Measurements from ENCODE around the gene MBTD1. TPM values are rescaled to one million over a fixed set of nuclear protein-coding genes. Genes with fewer than 3 reads are reported as not detected.

Gene MBTD1
- total RNA-seq, 2 donors from 2014 or later = 6.9 to 18.3 TPM

- no peak for ATAC-seq (ENCODE audit: insufficient number of reproducible peaks, low FRiP score, low read depth)
- no peak for TF ChIP-seq CTCF (IDR thresholded peaks at IDR 0.05)
- DNase-seq (ENCODE audit: low spot score) = no peak
- Histone ChIP-seq H3K4me1 (ENCODE audit: control insufficient read depth in 1 of 2, low read depth in 2 of 2) (peaks cover 4 to 7% of the 10 kb centered on the region in 2 donors), H3K9me3 (no peaks in the 10 kb centered on the region), H3K27me3 (replicated peaks; ENCODE audit: insufficient read depth) (no peaks in the 10 kb centered on the region), H3K27ac (no peak overlapping the region), H3K36me3 (peaks cover 14% of the 10 kb centered on the region), H3K4me3 (no peak overlapping the region)
Measured at GRCh38 chr17:51161541-51161940, 98.3 kb downstream of the MBTD1 start.

GRCh38 chr17:51159604-51160003 is 100.2 kb downstream of the MBTD1 start:
- ATAC-seq (ENCODE audit: insufficient number of reproducible peaks, low FRiP score, low read depth) (no peak), DNase-seq (ENCODE audit: low spot score) (no peak)
- H3K36me3 ChIP-seq = peaks cover 14% of the 10 kb centered on the region
- no peak overlapping the region for H3K27ac ChIP-seq
- H3K9me3 ChIP-seq = no peaks in the 10 kb centered on the region
- peaks cover 0 to 3% of the 10 kb centered on the region in 2 donors for H3K4me1 ChIP-seq (ENCODE audit: control insufficient read depth in 1 of 2, low read depth in 2 of 2)
- no peak overlapping the region for H3K4me3 ChIP-seq
- H3K27me3 ChIP-seq (replicated peaks; ENCODE audit: insufficient read depth) = no peaks in the 10 kb centered on the region
- TF ChIP-seq CTCF (IDR thresholded peaks at IDR 0.05) = no peak

- TF ChIP-seq CTCF (IDR thresholded peaks at IDR 0.05) = no peak
- Histone ChIP-seq H3K36me3 (no peaks in the 10 kb centered on the region), H3K27me3 (replicated peaks; ENCODE audit: insufficient read depth) (no peaks in the 10 kb centered on the region), H3K27ac (no peak overlapping the region), H3K9me3 (no peaks in the 10 kb centered on the region), H3K4me3 (no peak overlapping the region), H3K4me1 (ENCODE audit: control insufficient read depth in 1 of 2, low read depth in 2 of 2) (peaks cover 0 to 22% of the 10 kb centered on the region in 2 donors)
- DNase-seq (ENCODE audit: low spot score) (no peak), ATAC-seq (ENCODE audit: insufficient number of reproducible peaks, low FRiP score, low read depth) (no peak)
Measured at GRCh38 chr17:51155416-51155815, 104.4 kb downstream of the MBTD1 start.

- no peaks in the 10 kb centered on the region for H3K36me3 ChIP-seq
- no peak overlapping the region for H3K27ac ChIP-seq
- H3K27me3 ChIP-seq (replicated peaks; ENCODE audit: insufficient read depth) = no peaks in the 10 kb centered on the region
- no peak for DNase-seq (ENCODE audit: low spot score)
- peaks cover 0 to 22% of the 10 kb centered on the region in 2 donors for H3K4me1 ChIP-seq (ENCODE audit: control insufficient read depth in 1 of 2, low read depth in 2 of 2)
- H3K4me3 ChIP-seq = peak overlapping the region; percentile 77
- TF ChIP-seq CTCF (IDR thresholded peaks at IDR 0.05) = no peak
- no peak for ATAC-seq (ENCODE audit: insufficient number of reproducible peaks, low FRiP score, low read depth)
- H3K9me3 ChIP-seq = no peaks in the 10 kb centered on the region
Measured at GRCh38 chr17:51154176-51154575, 105.7 kb downstream of the MBTD1 start.

- Histone ChIP-seq H3K9me3 (no peaks in the 10 kb centered on the region), H3K27me3 (replicated peaks; ENCODE audit: insufficient read depth) (no peaks in the 10 kb centered on the region), H3K36me3 (no peaks in the 10 kb centered on the region), H3K4me1 (ENCODE audit: control insufficient read depth in 1 of 2, low read depth in 2 of 2) (peaks cover 0 to 22% of the 10 kb centered on the region in 2 donors), H3K4me3 (peak within 1 kb of the TSS; percentile 77), H3K27ac (peak within 1 kb of the TSS; percentile 88 to 91)
- ATAC-seq (ENCODE audit: insufficient number of reproducible peaks, low FRiP score, low read depth) = peak; percentile 94
- TF ChIP-seq CTCF (IDR thresholded peaks at IDR 0.05) = peak; percentile 60
- DNase-seq (ENCODE audit: low spot score) = peak; percentile 94
Measured at GRCh38 chr17:51153210-51154072, 106.4 kb downstream of the MBTD1 start, which contains the start of gene NME1. TSS of gene NME1 (plus strand) at chr17:51153559. CDS start at chr17:51155655, 2,096 bp downstream.

All from thoracic aorta (tissue), 2 donors.